KMS-11 (cell line): ENCODE measurements around the gene ZNF773.
"Not testable (repeated sequence)": the region's sequence is repeated elsewhere in the genome, so short reads cannot be mapped to it uniquely, and the experiment has no call there.

ENCODE experiments used
- H2AFZ ChIP-seq: fragments of 200-600 bp; sonication (generic); 2 replicates; pipeline ENCODE4 v1.6.1; 2016; ENCODE audit warnings: antibody characterized with exemption, mixed run types, low read depth
- H3K27ac ChIP-seq: fragments of 200-600 bp; sonication (generic); 2 replicates; pipeline ENCODE4 v1.6.1; 2016; ENCODE audit warnings: mild to moderate bottlenecking, mixed run types
- H3K27me3 ChIP-seq: fragments of 200-600 bp; sonication (generic); 2 replicates; pipeline ENCODE4 v1.6.1; 2017; ENCODE audit warnings: mild to moderate bottlenecking, low read depth, mixed run types, moderate library complexity; ENCODE audit not compliant: insufficient read depth
- H3K36me3 ChIP-seq: fragments of 200-600 bp; sonication (generic); 2 replicates; pipeline ENCODE4 v1.6.1; 2017; ENCODE audit warnings: mild to moderate bottlenecking, mixed run types; ENCODE audit not compliant: insufficient read depth
- H3K4me1 ChIP-seq: fragments of 200-600 bp; sonication (generic); 2 replicates; pipeline ENCODE4 v1.6.1; 2016; ENCODE audit warnings: mild to moderate bottlenecking, low read depth, mixed run types; ENCODE audit not compliant: poor library complexity, severe bottlenecking
- H3K4me2 ChIP-seq: fragments of 200-600 bp; sonication (generic); 2 replicates; pipeline ENCODE4 v1.7.0; 2016; ENCODE audit warnings: mild to moderate bottlenecking, mixed run types
- H3K4me3 ChIP-seq: fragments of 200-600 bp; sonication (generic); IDR thresholded peaks from 2 replicates; pipeline ENCODE4 v1.6.1; 2017; ENCODE audit warnings: low read depth, low read length, mixed read lengths; ENCODE audit not compliant: insufficient read depth
- H3K79me2 ChIP-seq: fragments of 200-600 bp; sonication (generic); 2 replicates; pipeline ENCODE4 v1.6.1; 2016; ENCODE audit warnings: low read depth, mixed run types; ENCODE audit not compliant: insufficient read depth
- H3K9ac ChIP-seq: fragments of 200-600 bp; sonication (generic); 2 replicates; pipeline ENCODE4 v1.6.1; 2016; ENCODE audit warnings: mild to moderate bottlenecking, mixed run types
- H4K20me1 ChIP-seq: fragments of 200-600 bp; sonication (generic); 2 replicates; pipeline ENCODE4 v1.6.1; 2016; ENCODE audit warnings: mild to moderate bottlenecking, mixed run types; ENCODE audit not compliant: insufficient read depth
- TF ChIP-seq, protein P1 (sequence below): fragments of 200-600 bp; sonication (generic); conservative IDR thresholded peaks from 2 replicates; pipeline ENCODE4 v1.6.1; 2017; ENCODE audit warnings: low read depth, mild to moderate bottlenecking, antibody characterized with exemption, low read length, moderate library complexity, mixed read lengths

ZNF773 gene

DNA sequence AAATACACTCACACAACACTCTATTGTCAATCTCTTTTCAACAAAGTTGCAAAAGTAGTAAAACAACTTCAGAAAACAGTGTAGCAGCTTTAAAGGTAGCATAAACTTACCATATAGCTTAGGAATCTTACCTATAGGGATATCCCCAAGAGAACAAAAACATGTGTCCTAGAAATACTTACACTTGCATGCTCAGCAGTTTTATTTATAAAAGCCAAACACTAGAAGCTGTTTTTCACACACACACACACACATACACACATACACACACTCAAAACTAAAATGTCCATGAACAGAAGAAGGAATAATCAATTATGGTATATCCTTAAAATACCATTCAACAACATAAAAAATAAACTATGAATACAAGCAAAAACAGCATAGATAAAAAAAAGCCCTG, 11.7 kb downstream of the ZNF773 start:
- Histone ChIP-seq H3K79me2 (no peaks in the 10 kb centered on the region), H3K9ac (no peak overlapping the region), H3K4me3 (no peak overlapping the region), H3K27ac (no peak overlapping the region), H4K20me1 (no peaks in the 10 kb centered on the region), H3K27me3 (no peaks in the 10 kb centered on the region), H3K36me3 (no peaks in the 10 kb centered on the region), H2AFZ (no peak overlapping the region), H3K4me2 (no peak overlapping the region), H3K4me1 (no peaks in the 10 kb centered on the region)
- TF ChIP-seq, protein P1, sequence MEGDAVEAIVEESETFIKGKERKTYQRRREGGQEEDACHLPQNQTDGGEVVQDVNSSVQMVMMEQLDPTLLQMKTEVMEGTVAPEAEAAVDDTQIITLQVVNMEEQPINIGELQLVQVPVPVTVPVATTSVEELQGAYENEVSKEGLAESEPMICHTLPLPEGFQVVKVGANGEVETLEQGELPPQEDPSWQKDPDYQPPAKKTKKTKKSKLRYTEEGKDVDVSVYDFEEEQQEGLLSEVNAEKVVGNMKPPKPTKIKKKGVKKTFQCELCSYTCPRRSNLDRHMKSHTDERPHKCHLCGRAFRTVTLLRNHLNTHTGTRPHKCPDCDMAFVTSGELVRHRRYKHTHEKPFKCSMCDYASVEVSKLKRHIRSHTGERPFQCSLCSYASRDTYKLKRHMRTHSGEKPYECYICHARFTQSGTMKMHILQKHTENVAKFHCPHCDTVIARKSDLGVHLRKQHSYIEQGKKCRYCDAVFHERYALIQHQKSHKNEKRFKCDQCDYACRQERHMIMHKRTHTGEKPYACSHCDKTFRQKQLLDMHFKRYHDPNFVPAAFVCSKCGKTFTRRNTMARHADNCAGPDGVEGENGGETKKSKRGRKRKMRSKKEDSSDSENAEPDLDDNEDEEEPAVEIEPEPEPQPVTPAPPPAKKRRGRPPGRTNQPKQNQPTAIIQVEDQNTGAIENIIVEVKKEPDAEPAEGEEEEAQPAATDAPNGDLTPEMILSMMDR: no peak

DNA sequence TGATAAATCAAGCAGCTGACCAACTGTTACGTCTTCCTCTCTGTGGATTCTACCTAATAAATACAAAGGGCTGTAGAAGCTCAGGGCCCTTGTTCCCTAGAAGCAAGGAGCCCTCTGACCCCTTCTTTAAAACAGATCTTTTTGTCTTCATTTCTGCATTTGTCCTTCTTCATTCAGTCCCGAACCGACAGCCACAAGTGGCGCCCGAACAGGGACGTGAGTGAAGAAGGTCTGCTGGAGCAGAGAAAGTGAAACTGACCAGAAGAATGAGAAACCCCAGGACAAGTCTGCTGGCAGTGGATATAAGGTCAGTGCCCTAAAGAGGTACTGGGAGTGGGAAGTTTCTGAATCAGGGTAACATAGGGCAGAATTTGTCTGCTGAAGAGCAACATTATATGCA, 13.1 kb downstream of the ZNF773 start:
- Histone ChIP-seq H3K9ac (no peak overlapping the region), H3K79me2 (no peaks in the 10 kb centered on the region), H3K4me1 (no peaks in the 10 kb centered on the region), H3K4me2 (no peak overlapping the region), H3K27ac (no peak overlapping the region), H3K27me3 (no peaks in the 10 kb centered on the region), H3K4me3 (no peak overlapping the region), H3K36me3 (no peaks in the 10 kb centered on the region), H2AFZ (no peak overlapping the region), H4K20me1 (no peaks in the 10 kb centered on the region)
- TF ChIP-seq, protein P1: no peak

DNA sequence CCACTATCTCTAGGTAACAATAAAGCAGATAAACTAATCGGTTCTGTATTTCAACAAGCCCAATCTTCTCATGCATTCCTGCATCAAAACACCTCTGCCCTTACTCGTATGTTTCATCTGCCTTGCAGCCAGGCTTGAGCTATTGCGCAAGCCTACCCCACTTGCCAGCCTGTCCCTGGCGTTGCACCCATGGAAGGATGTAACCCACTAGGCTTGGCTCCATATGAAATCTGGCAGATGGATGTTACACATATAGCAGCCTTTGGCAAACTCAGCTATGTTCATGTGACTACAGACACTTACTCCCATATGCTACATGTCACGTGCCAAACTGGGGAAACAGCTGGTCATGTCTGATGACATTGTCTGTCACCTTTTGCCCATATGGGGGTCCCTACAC, 15.5 kb downstream of the ZNF773 start:
- Histone ChIP-seq H3K36me3 (no peaks in the 10 kb centered on the region), H3K9ac (no peak overlapping the region)
- TF ChIP-seq, protein P1: no peak

DNA sequence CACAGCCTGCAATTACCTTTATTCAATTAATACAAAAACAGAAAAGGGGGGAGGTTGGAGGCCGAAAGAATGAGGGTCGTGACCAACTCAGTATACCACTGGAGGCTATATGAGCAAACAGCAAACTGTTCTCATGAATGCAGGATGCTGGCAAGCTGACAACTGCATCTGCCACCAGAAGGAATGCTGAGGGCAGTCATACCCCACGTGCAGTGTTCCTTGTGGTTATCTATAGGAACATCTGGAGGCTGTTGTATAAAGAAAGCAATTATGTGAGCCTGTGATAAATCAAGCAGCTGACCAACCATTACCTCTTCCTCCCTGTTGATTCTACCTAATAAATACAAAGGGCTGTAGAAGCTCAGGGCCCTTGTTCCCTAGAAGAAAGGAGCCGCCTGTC, 18.3 kb downstream of the ZNF773 start:
- H3K9ac ChIP-seq, H3K27ac ChIP-seq, H3K27me3 ChIP-seq, H3K4me1 ChIP-seq, H3K79me2 ChIP-seq, H3K4me2 ChIP-seq, H3K4me3 ChIP-seq, H2AFZ ChIP-seq, H4K20me1 ChIP-seq, H3K36me3 ChIP-seq: not testable (repeated sequence)

More for the DNA sequence above, 15.5 kb downstream of the ZNF773 start:
- Histone ChIP-seq H2AFZ (no peak overlapping the region), H3K79me2 (no peaks in the 10 kb centered on the region), H3K27me3 (no peaks in the 10 kb centered on the region), H4K20me1 (no peaks in the 10 kb centered on the region), H3K4me1 (no peaks in the 10 kb centered on the region), H3K4me2 (no peak overlapping the region), H3K4me3 (no peak overlapping the region), H3K27ac (no peak overlapping the region)

DNA sequence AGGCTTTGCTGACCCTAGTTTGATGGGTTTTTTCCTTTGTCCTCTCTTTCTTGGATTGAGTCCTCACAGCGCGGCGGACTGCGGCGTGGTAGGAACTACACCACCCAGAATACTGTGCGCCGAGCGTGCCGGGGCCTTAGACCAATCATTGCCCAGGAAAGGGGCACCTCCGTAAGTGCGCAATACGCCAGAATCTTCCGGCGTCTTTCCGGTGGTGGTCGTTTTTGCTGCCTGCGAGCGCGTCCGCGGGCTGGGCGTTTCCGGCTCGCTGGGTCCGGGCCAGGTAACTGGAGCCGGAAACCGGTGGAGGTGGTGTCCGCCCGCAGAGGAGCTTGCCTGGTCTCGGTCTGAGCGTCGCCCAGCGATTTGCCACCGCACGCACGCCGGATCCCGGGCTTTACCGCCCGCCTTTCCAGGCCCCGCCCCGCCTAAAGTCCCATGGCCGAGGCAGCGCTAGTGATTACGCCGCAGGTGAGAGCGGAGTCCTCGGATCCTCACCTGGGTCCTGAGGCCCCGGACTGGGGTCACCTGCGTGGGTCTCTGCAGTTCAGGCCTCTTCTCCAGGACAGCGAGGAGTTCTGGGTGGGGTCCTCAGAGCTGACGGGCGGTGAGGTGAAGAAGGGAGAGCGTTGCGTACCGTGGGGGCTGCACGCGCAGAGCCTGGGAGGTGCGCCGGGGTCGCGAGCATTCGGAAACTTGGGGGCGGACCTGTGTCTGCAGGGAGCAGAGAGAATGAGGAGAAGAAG, 27.6 kb downstream of the ZNF773 start, which contains the start of gene ZNF549:
ZNF549 (plus strand) TSS at position 221 of the 746 bp plus-strand sequence; CDS start at position 439, 218 bp downstream.
- Histone ChIP-seq H3K9ac (no peak within 1 kb of the TSS), H3K79me2 (no peaks in the 10 kb centered on the region), H3K27me3 (no peaks in the 10 kb centered on the region), H4K20me1 (no peaks in the 10 kb centered on the region), H3K4me2 (no peak within 1 kb of the TSS), H3K4me1 (no peaks in the 10 kb centered on the region), H3K27ac (no peak within 1 kb of the TSS), H3K36me3 (no peaks in the 10 kb centered on the region), H2AFZ (no peak within 1 kb of the TSS), H3K4me3 (no peak within 1 kb of the TSS)
- TF ChIP-seq, protein P1: no peak
